K562 (cell line): Measurements from ENCODE around the gene PTPN20.

Experiments used
- C11orf30 ChIP-seq: fragments of 450-650 bp; IDR thresholded peaks from 2 replicates; pipeline ENCODE4 v1.6.1; 2016; ENCODE audit warnings: low read depth, mild to moderate bottlenecking
- MXI1 ChIP-seq: IDR thresholded peaks from 2 replicates; pipeline ENCODE4 v1.6.1; 2011; ENCODE audit warnings: low read depth, mild to moderate bottlenecking, improper control_type of control experiment, low read length
- POLR2A ChIP-seq: fragments of 450-650 bp; conservative IDR thresholded peaks from 2 replicates; pipeline ENCODE4 v1.6.1; 2016
- RCOR1 ChIP-seq, 2 experiments: IDR thresholded peaks; 2 replicates each; pipeline ENCODE4 v1.6.1; 2012; ENCODE audit warnings: low read depth in 2 of 2, low read length in 2 of 2, borderline replicate concordance in 1 of 2, improper control_type of control experiment in 1 of 2
- TF ChIP-seq, protein P1 (sequence below): sonication (generic); formaldehyde crosslinking; IDR thresholded peaks from 2 replicates; pipeline ENCODE4 v1.4.0; 2020; ENCODE audit warnings: mild to moderate bottlenecking, missing genetic modification reagents

DNA sequence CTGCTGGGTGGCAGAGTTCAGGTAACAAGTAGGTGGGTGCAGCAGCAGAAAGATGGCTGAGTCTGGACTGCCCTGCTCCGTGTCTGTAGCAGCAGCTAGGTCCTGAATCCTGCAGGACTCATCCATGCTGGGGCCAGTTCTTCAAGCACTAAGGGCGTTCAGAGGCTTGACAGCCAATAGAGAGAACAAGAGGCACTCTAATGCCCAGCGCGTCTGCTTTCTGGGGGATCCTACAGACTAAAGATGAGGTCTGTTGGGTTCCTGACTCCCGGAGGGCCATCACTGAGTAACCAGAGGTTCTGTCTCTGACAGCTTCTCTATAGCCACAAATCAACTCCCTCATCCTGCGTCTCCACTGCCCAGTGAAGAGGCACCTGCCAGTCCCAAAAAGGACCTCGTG lies 125.5 kb downstream of the PTPN20 start:
- no peak for TF ChIP-seq MXI1
- no peak for TF ChIP-seq C11orf30
- TF ChIP-seq RCOR1 (IDR thresholded peaks at IDR 0.05; ENCODE audit: borderline replicate concordance in 1 of 2, low read depth in 2 of 2, low read length in 2 of 2): no peak
- TF ChIP-seq POLR2A: no peak
- TF ChIP-seq, protein P1, sequence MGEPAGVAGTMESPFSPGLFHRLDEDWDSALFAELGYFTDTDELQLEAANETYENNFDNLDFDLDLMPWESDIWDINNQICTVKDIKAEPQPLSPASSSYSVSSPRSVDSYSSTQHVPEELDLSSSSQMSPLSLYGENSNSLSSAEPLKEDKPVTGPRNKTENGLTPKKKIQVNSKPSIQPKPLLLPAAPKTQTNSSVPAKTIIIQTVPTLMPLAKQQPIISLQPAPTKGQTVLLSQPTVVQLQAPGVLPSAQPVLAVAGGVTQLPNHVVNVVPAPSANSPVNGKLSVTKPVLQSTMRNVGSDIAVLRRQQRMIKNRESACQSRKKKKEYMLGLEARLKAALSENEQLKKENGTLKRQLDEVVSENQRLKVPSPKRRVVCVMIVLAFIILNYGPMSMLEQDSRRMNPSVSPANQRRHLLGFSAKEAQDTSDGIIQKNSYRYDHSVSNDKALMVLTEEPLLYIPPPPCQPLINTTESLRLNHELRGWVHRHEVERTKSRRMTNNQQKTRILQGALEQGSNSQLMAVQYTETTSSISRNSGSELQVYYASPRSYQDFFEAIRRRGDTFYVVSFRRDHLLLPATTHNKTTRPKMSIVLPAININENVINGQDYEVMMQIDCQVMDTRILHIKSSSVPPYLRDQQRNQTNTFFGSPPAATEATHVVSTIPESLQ: no peak
